Esophagus squamous epithelium (tissue), 5 donors: ENCODE data around the gene PSMB8. TPM values are rescaled to one million over a fixed set of nuclear protein-coding genes. Genes with fewer than 3 reads are reported as not detected.
"Not testable (repeated sequence)": the region's sequence is repeated elsewhere in the genome, so short reads cannot be mapped to it uniquely, and the experiment has no call there.

Experiments used
- DNase-seq: peaks from one replicate; lab custom pipeline; 2025; lab: John Stamatoyannopoulos, UW
- H3K27ac ChIP-seq, 4 donors: fragments of 200-600 bp; sonication (generic); one replicate each; pipeline ENCODE4 v1.5.1; 2016 to 2019; ENCODE audit warnings: mild to moderate bottlenecking in 1 of 4
- H3K27me3 ChIP-seq, 4 donors: fragments of 200-600 bp; sonication (generic); 1 replicate in 3 of 4; 2 replicates in 1 of 4; pipeline versions ENCODE4 v1.5.1 to v1.6.0; 2017 to 2021; ENCODE audit warnings: antibody characterized with exemption in 1 of 4
- H3K36me3 ChIP-seq, 3 donors: fragments of 200-600 bp; sonication (generic); one replicate each; pipeline ENCODE4 v1.5.1; 2016 to 2019
- H3K4me1 ChIP-seq, 3 donors: fragments of 200-600 bp; sonication (generic); one replicate each; pipeline ENCODE4 v1.5.1; 2017 to 2019
- H3K4me3 ChIP-seq, 4 donors: fragments of 200-600 bp; sonication (generic); 1 replicate in 3 of 4; 2 replicates in 1 of 4; pipeline ENCODE4 v1.5.1; 2016 to 2019; ENCODE audit warnings: mild to moderate bottlenecking in 2 of 4, moderate library complexity in 1 of 4
- H3K9me3 ChIP-seq, 3 donors: fragments of 200-600 bp; sonication (generic); one replicate each; pipeline ENCODE4 v1.5.1; 2016 to 2019
- POLR2A ChIP-seq, 4 donors: fragments of 450-650 bp; IDR thresholded peaks; one replicate each; pipeline ENCODE4 v1.6.1; 2017; ENCODE audit warnings: antibody characterized with exemption in 4 of 4, mild to moderate bottlenecking in 4 of 4, moderate library complexity in 3 of 4
- WGBS, 2 donors: methylation state at CpG; one replicate each; pipeline ENCODE4 v1.1.5; 2018; 5-methylcytosine and 5-hydroxymethylcytosine counted together
- intact Hi-C: fragments of 100-400 bp; cut with DNase I; formaldehyde crosslinking; loops from one replicate; pipeline ENCODE4 v1.15.0; 2022
- total RNA-seq, 4 donors: library from RNA; depleted of rRNA; stranded (reverse); fragments of >200 nt; gene quantifications; one replicate each; pipeline ENCODE4 v1.1.0, GENCODE V29; 2016
- TF ChIP-seq, protein P1 (sequence below), 6 experiments: fragments of 450-650 bp in 4 of 6; fragments of 200-600 bp in 2 of 6; sonication (generic) in 2 of 6; IDR thresholded peaks; one replicate each; pipeline ENCODE4 v1.5.1; 2016 to 2019; ENCODE audit warnings: antibody characterized with exemption in 6 of 6, mild to moderate bottlenecking in 4 of 6, moderate library complexity in 4 of 6
- donor health status: DM: yes; HTN: yes; CAD: no.

The PSMB8 gene
- total RNA-seq, 4 donors from 2014 or later: 21.6 to 135 (median 42.2) TPM

GRCh38 chr6:32886681-32887383 is 43.0 kb upstream of the PSMB8 start:
- intact Hi-C loops: loop anchor here (10.0 kb wide), 1 partner anchor 48 kb away; no protein-coding TSS in a partner anchor

DNA sequence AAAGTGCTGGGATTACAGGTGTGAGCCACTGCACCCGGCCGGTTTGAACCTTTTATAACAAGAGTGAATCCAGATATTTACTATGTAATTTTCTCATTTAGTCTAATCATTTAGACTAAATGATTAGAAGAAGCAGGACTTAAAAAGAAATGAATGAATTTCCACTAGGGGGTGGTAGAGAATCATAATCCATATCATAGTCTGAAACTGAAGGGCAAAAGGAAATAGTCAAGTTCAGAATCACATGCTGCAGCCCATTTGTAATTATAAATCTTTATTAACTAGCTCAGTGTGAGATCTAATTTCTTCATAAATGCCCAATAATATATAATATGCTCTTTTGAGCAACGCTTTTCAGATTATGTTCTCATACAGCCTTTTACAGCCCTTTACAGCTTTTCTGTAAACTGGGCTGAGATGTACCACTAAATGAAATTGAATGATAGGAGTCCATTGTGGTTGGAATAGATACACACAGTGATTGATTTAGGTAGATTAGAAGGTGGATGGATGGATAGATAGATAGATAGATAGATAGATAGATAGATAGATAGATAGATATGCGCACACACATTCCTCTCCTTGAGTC is 41.9 kb upstream of the PSMB8 start:
- H3K27ac ChIP-seq: peak overlapping the region in 1 of 4 donors; percentile 47
- DNase-seq: no peak
- H3K27me3 ChIP-seq: no peaks in the 10 kb centered on the region
- WGBS, 2 donors: 38 to 51% methylated on average over 4 of the region's 4 CpGs
- H3K4me3 ChIP-seq: no peak overlapping the region
- TF ChIP-seq, protein P1, sequence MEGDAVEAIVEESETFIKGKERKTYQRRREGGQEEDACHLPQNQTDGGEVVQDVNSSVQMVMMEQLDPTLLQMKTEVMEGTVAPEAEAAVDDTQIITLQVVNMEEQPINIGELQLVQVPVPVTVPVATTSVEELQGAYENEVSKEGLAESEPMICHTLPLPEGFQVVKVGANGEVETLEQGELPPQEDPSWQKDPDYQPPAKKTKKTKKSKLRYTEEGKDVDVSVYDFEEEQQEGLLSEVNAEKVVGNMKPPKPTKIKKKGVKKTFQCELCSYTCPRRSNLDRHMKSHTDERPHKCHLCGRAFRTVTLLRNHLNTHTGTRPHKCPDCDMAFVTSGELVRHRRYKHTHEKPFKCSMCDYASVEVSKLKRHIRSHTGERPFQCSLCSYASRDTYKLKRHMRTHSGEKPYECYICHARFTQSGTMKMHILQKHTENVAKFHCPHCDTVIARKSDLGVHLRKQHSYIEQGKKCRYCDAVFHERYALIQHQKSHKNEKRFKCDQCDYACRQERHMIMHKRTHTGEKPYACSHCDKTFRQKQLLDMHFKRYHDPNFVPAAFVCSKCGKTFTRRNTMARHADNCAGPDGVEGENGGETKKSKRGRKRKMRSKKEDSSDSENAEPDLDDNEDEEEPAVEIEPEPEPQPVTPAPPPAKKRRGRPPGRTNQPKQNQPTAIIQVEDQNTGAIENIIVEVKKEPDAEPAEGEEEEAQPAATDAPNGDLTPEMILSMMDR (IDR thresholded peaks at IDR 0.05): peak; percentile 52 to 74 (median 62)
- no peak for TF ChIP-seq POLR2A (IDR thresholded peaks at IDR 0.05)
- no peaks in the 10 kb centered on the region for H3K36me3 ChIP-seq
- no peaks in the 10 kb centered on the region for H3K9me3 ChIP-seq
- intact Hi-C loops: loop anchor here (10.0 kb wide), 1 partner anchor 49 kb away; no protein-coding TSS in a partner anchor
- H3K4me1 ChIP-seq: peaks cover 0 to 19% (median 10%) of the 10 kb centered on the region in 3 donors

More at GRCh38 chr6:32886681-32887383, 43.0 kb upstream of the PSMB8 start:
- DNase-seq: no peak
- no peak overlapping the region for H3K4me3 ChIP-seq
- WGBS, 2 donors: 37 to 39% methylated on average over 3 of the region's 3 CpGs
- peaks cover 0 to 19% (median 10%) of the 10 kb centered on the region in 3 donors for H3K4me1 ChIP-seq
- no peaks in the 10 kb centered on the region for H3K27me3 ChIP-seq
- TF ChIP-seq, protein P1 (IDR thresholded peaks at IDR 0.05): no peak
- no peak for TF ChIP-seq POLR2A (IDR thresholded peaks at IDR 0.05)
- peak overlapping the region in 2 of 4 donors; percentile 34 to 47 for H3K27ac ChIP-seq
- no peaks in the 10 kb centered on the region for H3K36me3 ChIP-seq
- no peaks in the 10 kb centered on the region for H3K9me3 ChIP-seq

- no peaks in the 10 kb centered on the region for H3K9me3 ChIP-seq
- 20 to 23% methylated on average over 5 of the region's 5 CpGs for WGBS, 2 donors
- H3K36me3 ChIP-seq: no peaks in the 10 kb centered on the region
- intact Hi-C loops: loop anchor here (5.0 to 10.0 kb wide), 2 partner anchors 51 to 99 kb away; no protein-coding TSS in a partner anchor
- no peak for DNase-seq
- H3K4me1 ChIP-seq: peaks cover 0 to 19% (median 10%) of the 10 kb centered on the region in 3 donors
- H3K4me3 ChIP-seq: no peak overlapping the region
- H3K27ac ChIP-seq: no peak overlapping the region
- H3K27me3 ChIP-seq: peaks cover 0 to 9% (median 0%) of the 10 kb centered on the region in 4 donors
- no peak for TF ChIP-seq POLR2A (IDR thresholded peaks at IDR 0.05)
- TF ChIP-seq, protein P1 (IDR thresholded peaks at IDR 0.05): no peak
These were observed 39.9 kb upstream of the PSMB8 start for GRCh38 chr6:32883789-32884188.

- Histone ChIP-seq H3K27ac (no peak overlapping the region), H3K9me3 (no peaks in the 10 kb centered on the region), H3K4me3 (no peak overlapping the region), H3K4me1 (peaks cover 0 to 19% (median 10%) of the 10 kb centered on the region in 3 donors), H3K36me3 (no peaks in the 10 kb centered on the region), H3K27me3 (peaks cover 0 to 9% (median 0%) of the 10 kb centered on the region in 4 donors)
- intact Hi-C loops: loop anchor here (5.0 to 10.0 kb wide), 2 partner anchors 52 to 99 kb away; no protein-coding TSS in a partner anchor
- WGBS, 2 donors: 11 to 25% methylated on average over 1 of the region's 1 CpG
- DNase-seq: no peak
- TF ChIP-seq, protein P1 (IDR thresholded peaks at IDR 0.05): no peak
- TF ChIP-seq POLR2A (IDR thresholded peaks at IDR 0.05): no peak
These were observed 39.0 kb upstream of the PSMB8 start for GRCh38 chr6:32882879-32883250.

DNA sequence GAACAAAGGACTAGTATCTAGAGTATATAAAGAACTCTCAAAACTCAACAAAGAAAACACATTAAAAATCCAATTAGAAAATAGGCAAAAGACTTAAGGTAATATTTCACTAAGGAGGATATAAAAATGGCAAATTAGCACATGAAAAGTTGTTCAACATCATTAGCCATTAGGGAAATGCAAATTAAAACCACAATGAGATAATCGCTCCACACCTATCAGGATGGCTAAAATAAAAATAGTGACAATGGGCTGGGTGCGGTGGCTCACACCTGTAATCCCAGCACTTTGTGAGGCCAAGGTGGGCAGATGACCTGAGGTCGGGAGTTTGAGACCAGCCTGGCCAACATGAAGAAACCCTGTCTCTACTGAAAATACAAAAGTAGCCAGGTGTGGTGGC is 37.1 kb upstream of the PSMB8 start:
- 73 to 81% methylated on average over 3 of the region's 3 CpGs for WGBS, 2 donors
- H3K4me3 ChIP-seq, H3K27me3 ChIP-seq, H3K9me3 ChIP-seq, H3K27ac ChIP-seq, DNase-seq, H3K36me3 ChIP-seq, H3K4me1 ChIP-seq: not testable (repeated sequence)
- intact Hi-C loops: loop anchor here (5.0 to 10.0 kb wide), 2 partner anchors 54 to 101 kb away; no protein-coding TSS in a partner anchor
